Endothelial cell of umbilical vein (primary cell): Measurements from ENCODE around the gene SLC44A1.

ENCODE experiments used
- EZH2 ChIP-seq: IDR thresholded peaks from 2 replicates; pipeline ENCODE4 v1.6.1; 2012; ENCODE audit warnings: borderline replicate concordance, low read depth, mild to moderate bottlenecking, moderate library complexity, low read length, inconsistent platforms; ENCODE audit not compliant: severe bottlenecking
- TF ChIP-seq, protein P1 (sequence below), 2 donors: IDR thresholded peaks; 1 replicate in 1 of 2; 2 replicates in 1 of 2; pipeline ENCODE4 v1.5.1; 2011; ENCODE audit warnings: low read length in 2 of 2, mild to moderate bottlenecking in 2 of 2, moderate library complexity in 2 of 2, control low read depth in 1 of 2, inconsistent platforms in 1 of 2, low read depth in 1 of 2; ENCODE audit not compliant: insufficient read depth in 1 of 2; ENCODE audit errors: extremely low read depth in 1 of 2

DNA sequence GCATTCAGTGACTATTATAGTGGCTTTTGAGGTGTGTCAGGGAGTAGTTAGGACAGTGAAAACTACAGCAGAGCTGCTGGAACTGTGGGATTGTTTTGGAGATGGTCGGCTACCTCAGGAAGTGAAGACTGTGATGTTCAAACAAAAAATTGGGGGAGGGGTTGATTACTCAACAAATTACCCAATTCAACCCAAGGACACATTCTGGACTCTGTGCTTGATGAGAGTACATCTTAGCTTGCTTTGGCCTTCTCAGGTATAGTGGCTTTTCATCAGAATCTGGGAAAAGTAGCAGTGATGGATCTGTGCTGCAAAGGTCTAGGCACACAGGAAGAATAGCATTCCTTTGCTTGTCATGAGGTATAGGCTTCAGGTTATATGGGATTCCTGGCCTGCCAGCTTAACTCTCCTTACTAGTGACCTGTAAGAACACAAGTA lies 47.0 kb downstream of the SLC44A1 start:
- TF ChIP-seq, protein P1, sequence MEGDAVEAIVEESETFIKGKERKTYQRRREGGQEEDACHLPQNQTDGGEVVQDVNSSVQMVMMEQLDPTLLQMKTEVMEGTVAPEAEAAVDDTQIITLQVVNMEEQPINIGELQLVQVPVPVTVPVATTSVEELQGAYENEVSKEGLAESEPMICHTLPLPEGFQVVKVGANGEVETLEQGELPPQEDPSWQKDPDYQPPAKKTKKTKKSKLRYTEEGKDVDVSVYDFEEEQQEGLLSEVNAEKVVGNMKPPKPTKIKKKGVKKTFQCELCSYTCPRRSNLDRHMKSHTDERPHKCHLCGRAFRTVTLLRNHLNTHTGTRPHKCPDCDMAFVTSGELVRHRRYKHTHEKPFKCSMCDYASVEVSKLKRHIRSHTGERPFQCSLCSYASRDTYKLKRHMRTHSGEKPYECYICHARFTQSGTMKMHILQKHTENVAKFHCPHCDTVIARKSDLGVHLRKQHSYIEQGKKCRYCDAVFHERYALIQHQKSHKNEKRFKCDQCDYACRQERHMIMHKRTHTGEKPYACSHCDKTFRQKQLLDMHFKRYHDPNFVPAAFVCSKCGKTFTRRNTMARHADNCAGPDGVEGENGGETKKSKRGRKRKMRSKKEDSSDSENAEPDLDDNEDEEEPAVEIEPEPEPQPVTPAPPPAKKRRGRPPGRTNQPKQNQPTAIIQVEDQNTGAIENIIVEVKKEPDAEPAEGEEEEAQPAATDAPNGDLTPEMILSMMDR (IDR thresholded peaks at IDR 0.05; ENCODE audit: extremely low read depth in 1 of 2, insufficient read depth in 1 of 2, low read depth in 1 of 2, low read length in 2 of 2), result no peak
- no peak for TF ChIP-seq EZH2
